Keratinocyte (primary cell): ENCODE data around the gene PACSIN2. TPM values are rescaled to one million over a fixed set of nuclear protein-coding genes. Genes with fewer than 3 reads are reported as not detected.

Experiments used
- DNase-seq: peaks from one replicate; pipeline ENCODE4 v3.0.0-alpha.2; 2011; ENCODE audit warnings: low read depth, missing footprints, low spot score
- FAIRE-seq: peaks from 2 replicates; lab custom pipeline; 2011; peaks lifted over from hg19 to GRCh38; lab: Jason Lieb, UNC
- H2AFZ ChIP-seq: 2 replicates; pipeline ENCODE4 v1.6.0; 2012; ENCODE audit warnings: low read length, control low read depth, inconsistent platforms; ENCODE audit not compliant: control insufficient read depth
- H3K27ac ChIP-seq: 2 replicates; pipeline ENCODE4 v1.5.1; 2011; ENCODE audit warnings: low read length; ENCODE audit not compliant: control insufficient read depth, insufficient read depth
- H3K27me3 ChIP-seq: 3 replicates; pipeline ENCODE4 v1.6.0; 2011; ENCODE audit warnings: low read length; ENCODE audit not compliant: control insufficient read depth, insufficient read depth; ENCODE audit errors: extremely low read depth
- H3K36me3 ChIP-seq, 2 experiments: 2 replicates in 1 of 2; 3 replicates in 1 of 2; pipeline ENCODE4 v1.5.1; 2011; ENCODE audit warnings: low read length in 2 of 2, mild to moderate bottlenecking in 1 of 2; ENCODE audit not compliant: control insufficient read depth in 2 of 2, insufficient read depth in 2 of 2; ENCODE audit errors: extremely low read depth in 1 of 2
- H3K4me1 ChIP-seq: 3 replicates; pipeline ENCODE4 v1.5.1; 2011; ENCODE audit warnings: low read length; ENCODE audit not compliant: control insufficient read depth, insufficient read depth; ENCODE audit errors: extremely low read depth
- H3K4me2 ChIP-seq: 3 replicates; pipeline ENCODE4 v1.6.0; 2011; ENCODE audit warnings: low read depth, low read length; ENCODE audit not compliant: control insufficient read depth, insufficient read depth; ENCODE audit errors: extremely low read depth
- H3K4me3 ChIP-seq, 3 experiments: fragments of 200-600 bp in 1 of 3; sonication (generic) in 1 of 3; 2 replicates in 2 of 3; 3 replicates in 1 of 3; pipeline ENCODE4 v1.5.1; 2011 to 2016; ENCODE audit warnings: low read length in 3 of 3, mild to moderate bottlenecking in 3 of 3, control low read depth in 2 of 3, inconsistent platforms in 1 of 3, low read depth in 1 of 3, mixed read lengths in 1 of 3, mixed run types in 1 of 3, moderate library complexity in 1 of 3; ENCODE audit not compliant: control insufficient read depth in 2 of 3, insufficient read depth in 2 of 3; ENCODE audit errors: extremely low read depth in 1 of 3
- H3K79me2 ChIP-seq: 2 replicates; pipeline ENCODE4 v1.6.0; 2012; ENCODE audit warnings: low read length; ENCODE audit not compliant: control insufficient read depth, insufficient read depth
- H3K9ac ChIP-seq: 3 replicates; pipeline ENCODE4 v1.6.0; 2011; ENCODE audit warnings: low read length; ENCODE audit not compliant: control insufficient read depth, insufficient read depth; ENCODE audit errors: extremely low read depth
- H3K9me1 ChIP-seq: 3 replicates; pipeline ENCODE4 v1.6.0; 2011; ENCODE audit warnings: low read length; ENCODE audit not compliant: control insufficient read depth, insufficient read depth; ENCODE audit errors: extremely low read depth
- H3K9me3 ChIP-seq: 2 replicates; pipeline ENCODE4 v1.5.1; 2012; ENCODE audit warnings: low read depth, low read length; ENCODE audit not compliant: control insufficient read depth
- H4K20me1 ChIP-seq: 3 replicates; pipeline ENCODE4 v1.6.0; 2011; ENCODE audit warnings: low read length; ENCODE audit not compliant: control insufficient read depth, insufficient read depth; ENCODE audit errors: extremely low read depth
- EZH2 ChIP-seq: IDR thresholded peaks from one replicate; pipeline ENCODE4 v1.6.1; 2012; ENCODE audit warnings: inconsistent platforms, mild to moderate bottlenecking, low read length, moderate library complexity
- dilution Hi-C: fragments of 300-500 bp; cut with MboI; formaldehyde crosslinking; loops from one replicate; pipeline ENCODE4 v1.7.0; 2020; ENCODE audit warnings: low sequenced_read_pairs; ENCODE audit not compliant: extremely low pct_ligation_motif_present
- polyA plus RNA-seq, 5 experiments: library from polyadenylated mRNA; depleted of rRNA in 3 of 5; stranded (reverse) in 3 of 5; stranded (forward) in 1 of 5; unstranded in 1 of 5; fragments of >200 nt; gene quantifications; 1 replicate in 1 of 5; 2 replicates in 3 of 5; 3 replicates in 1 of 5; pipeline versions ENCODE4 v1.2.1 to v1.2.3, GENCODE V29; 2011 to 2012; ENCODE audit warnings: missing spikeins in 2 of 5, low read depth in 1 of 5, low replicate concordance in 1 of 5
- TF ChIP-seq, protein P1 (sequence below), 3 experiments: IDR thresholded peaks in 1 of 3; conservative IDR thresholded peaks in 1 of 3; optimal IDR thresholded peaks in 1 of 3; 2 replicates in 2 of 3; 3 replicates in 1 of 3; pipeline versions ENCODE3 to v1.5.1; 2011; ENCODE audit warnings: low read length in 3 of 3, mild to moderate bottlenecking in 3 of 3, moderate library complexity in 2 of 3, control low read depth in 1 of 3, inconsistent platforms in 1 of 3; ENCODE audit not compliant: insufficient read depth in 2 of 3; ENCODE audit errors: extremely low read depth in 1 of 3

The PACSIN2 gene
- polyA plus RNA-seq, 1 donor (not counting 4 experiments of a cell fraction or from before 2014, with no cell fraction given): 55.5 TPM

DNA sequence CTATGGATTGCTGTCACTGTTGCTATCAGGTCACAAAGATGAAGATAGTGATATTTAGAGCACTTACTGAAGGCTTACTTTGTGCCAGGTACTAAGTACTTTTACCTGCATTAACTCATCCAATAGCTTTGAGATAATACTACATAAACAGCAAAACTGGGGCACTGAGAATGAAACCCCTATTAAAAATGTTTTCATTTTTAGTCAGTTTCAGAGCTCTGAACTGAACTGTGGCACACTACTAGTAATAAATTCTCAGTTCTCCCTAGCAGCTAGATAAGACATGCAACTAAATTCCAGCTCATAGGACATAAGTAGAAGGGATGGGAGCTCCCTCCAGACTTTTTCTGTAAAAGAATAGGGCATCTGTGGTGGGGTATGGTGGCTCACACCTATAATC is 181.8 kb downstream of the PACSIN2 start:
- Histone ChIP-seq H4K20me1 (no peaks in the 10 kb centered on the region), H3K9ac (no peak overlapping the region), H3K79me2 (no peaks in the 10 kb centered on the region), H3K27me3 (no peaks in the 10 kb centered on the region), H3K9me1 (no peaks in the 10 kb centered on the region), H3K4me2 (no peak overlapping the region), H3K4me3 (no peak overlapping the region), H3K36me3 (peaks cover 11 to 37% of the 10 kb centered on the region in 2 experiments), H3K4me1 (no peaks in the 10 kb centered on the region), H2AFZ (no peak overlapping the region), H3K27ac (no peak overlapping the region), H3K9me3 (no peaks in the 10 kb centered on the region)
- FAIRE-seq (no peak), DNase-seq (no peak)
- TF ChIP-seq, protein P1, sequence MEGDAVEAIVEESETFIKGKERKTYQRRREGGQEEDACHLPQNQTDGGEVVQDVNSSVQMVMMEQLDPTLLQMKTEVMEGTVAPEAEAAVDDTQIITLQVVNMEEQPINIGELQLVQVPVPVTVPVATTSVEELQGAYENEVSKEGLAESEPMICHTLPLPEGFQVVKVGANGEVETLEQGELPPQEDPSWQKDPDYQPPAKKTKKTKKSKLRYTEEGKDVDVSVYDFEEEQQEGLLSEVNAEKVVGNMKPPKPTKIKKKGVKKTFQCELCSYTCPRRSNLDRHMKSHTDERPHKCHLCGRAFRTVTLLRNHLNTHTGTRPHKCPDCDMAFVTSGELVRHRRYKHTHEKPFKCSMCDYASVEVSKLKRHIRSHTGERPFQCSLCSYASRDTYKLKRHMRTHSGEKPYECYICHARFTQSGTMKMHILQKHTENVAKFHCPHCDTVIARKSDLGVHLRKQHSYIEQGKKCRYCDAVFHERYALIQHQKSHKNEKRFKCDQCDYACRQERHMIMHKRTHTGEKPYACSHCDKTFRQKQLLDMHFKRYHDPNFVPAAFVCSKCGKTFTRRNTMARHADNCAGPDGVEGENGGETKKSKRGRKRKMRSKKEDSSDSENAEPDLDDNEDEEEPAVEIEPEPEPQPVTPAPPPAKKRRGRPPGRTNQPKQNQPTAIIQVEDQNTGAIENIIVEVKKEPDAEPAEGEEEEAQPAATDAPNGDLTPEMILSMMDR (optimal IDR thresholded peaks at IDR 0.05 in 1 of 3, IDR thresholded peaks at IDR 0.05 in 1 of 3, conservative IDR thresholded peaks at IDR 0.05 in 1 of 3; ENCODE audit: extremely low read depth in 1 of 3, insufficient read depth in 2 of 3, low read length in 3 of 3): no peak
- TF ChIP-seq EZH2: no peak
- dilution Hi-C loops: no loop called here

DNA sequence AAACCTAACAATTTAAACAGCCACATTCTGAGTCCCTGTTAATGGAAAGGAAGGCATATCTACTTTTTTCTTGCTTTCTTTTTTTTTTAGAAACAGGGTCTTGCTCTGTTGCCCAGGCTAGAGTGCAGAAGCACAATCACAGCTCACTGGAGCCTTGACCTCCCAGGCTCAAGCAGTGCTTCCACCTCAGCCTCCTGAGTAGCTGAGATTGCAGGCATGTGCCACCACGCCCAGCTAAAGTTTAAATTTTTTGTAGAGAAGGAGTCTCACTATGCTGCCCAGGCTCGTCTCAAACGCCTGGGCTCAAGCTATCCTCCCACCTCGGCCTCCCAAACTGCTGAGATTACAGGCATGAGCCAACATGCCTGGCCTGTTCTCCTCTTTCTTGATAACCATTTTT is 183.2 kb downstream of the PACSIN2 start:
- no peak overlapping the region for H2AFZ ChIP-seq
- no peaks in the 10 kb centered on the region for H3K79me2 ChIP-seq
- H3K36me3 ChIP-seq: peaks cover 8 to 33% of the 10 kb centered on the region in 2 experiments
- no peaks in the 10 kb centered on the region for H3K9me3 ChIP-seq
- no peaks in the 10 kb centered on the region for H3K27me3 ChIP-seq
- H3K9ac ChIP-seq: no peak overlapping the region
- DNase-seq: no peak
- H4K20me1 ChIP-seq: no peaks in the 10 kb centered on the region
- no peaks in the 10 kb centered on the region for H3K9me1 ChIP-seq
- H3K4me1 ChIP-seq: no peaks in the 10 kb centered on the region
- no peak for FAIRE-seq
- H3K27ac ChIP-seq: no peak overlapping the region
- H3K4me2 ChIP-seq: no peak overlapping the region
- H3K4me3 ChIP-seq: no peak overlapping the region
- TF ChIP-seq EZH2: no peak
- TF ChIP-seq, protein P1 (optimal IDR thresholded peaks at IDR 0.05 in 1 of 3, IDR thresholded peaks at IDR 0.05 in 1 of 3, conservative IDR thresholded peaks at IDR 0.05 in 1 of 3; ENCODE audit: extremely low read depth in 1 of 3, insufficient read depth in 2 of 3, low read length in 3 of 3): no peak
- dilution Hi-C loops: no loop called here
